GM21515 (cell line): ENCODE results near the gene S1PR4.
"Not testable (repeated sequence)": the region's sequence is repeated elsewhere in the genome, so short reads cannot be mapped to it uniquely, and the experiment has no call there.

ENCODE experiments used
- ATAC-seq: cut with Tn5 transposase; IDR thresholded peaks from one replicate; pipeline ENCODE4 v1.9.1; 2021; ENCODE audit not compliant: unreplicated experiment

S1PR4 gene

DNA sequence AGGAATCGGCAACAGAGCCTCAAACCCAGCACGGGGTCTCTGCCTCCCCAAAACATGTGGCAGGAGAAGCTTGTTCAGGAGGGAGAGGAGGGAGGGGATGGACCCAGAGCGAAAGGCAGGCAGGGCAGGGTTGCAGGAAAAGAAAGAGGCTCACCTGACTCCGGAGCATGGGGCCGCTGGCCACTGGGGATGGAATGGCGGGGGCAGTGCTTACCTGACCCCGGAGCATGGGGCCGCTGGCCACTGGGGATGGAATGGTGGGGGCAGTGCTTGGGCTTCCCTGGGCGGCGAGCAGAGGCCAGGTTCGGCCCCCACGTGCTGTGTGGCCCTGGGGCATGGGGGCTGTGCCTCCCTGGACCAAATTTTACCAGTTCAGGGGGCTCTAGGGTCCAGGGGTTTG is 32.6 kb downstream of the S1PR4 start:
- ATAC-seq = no peak

DNA sequence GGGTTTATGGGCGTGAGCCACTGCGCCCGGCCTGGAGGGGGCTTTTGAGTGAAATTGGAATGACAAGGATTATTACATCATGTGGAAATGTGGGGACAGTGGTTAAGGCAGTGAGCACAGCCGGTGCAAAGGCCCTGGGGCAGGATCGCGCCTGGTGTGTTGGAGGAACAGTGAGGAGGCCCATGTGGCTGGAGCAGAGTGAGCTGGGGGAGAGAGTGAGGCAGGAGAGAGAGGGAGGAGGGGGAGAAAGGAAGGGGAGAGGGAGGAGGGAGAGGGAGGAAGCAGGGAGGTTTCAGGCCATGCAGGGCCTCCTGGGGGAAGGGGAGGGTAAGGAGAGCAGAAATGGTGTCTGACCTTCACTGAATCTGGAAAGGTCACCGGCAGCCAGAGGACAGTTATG is 34.6 kb downstream of the S1PR4 start:
- ATAC-seq = no peak

DNA sequence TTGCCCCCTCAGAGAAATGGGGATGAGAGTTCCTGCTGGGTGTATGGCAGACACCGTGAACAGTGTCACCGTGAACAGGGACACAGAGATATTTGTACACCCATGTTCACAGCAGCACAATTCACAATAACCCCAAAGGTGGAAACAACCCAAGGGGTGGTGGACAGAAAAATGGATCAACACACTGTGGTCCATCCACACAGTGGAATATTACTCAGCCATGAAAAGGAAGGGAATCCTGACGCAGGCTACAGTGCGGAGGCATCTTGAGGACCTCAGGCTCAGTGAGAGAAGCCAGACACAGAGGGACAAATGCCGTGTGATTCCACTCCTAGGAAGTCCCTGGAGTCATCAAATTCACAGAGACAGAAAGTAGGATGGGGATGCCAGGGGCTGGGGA is 38.3 kb downstream of the S1PR4 start:
- no peak for ATAC-seq

DNA sequence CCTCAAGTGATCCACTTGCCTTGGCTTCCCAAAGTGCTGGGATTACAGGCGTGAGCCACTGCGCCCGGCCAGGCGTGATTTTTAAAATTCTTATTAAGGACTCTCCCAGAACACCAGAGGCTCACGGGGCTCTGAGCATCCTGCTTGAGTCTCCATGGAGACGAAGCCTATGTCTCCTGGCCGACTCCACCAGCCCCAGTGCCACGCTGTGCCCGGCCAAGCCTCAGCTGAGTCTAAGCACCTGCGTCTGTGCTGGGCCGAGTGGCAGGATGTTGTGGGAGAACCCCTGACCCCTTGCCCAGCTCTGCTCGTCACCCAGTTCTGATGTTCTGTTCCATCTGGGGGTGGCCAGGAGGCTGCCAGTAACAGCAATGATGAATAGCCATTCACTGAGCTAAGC is 42.0 kb downstream of the S1PR4 start:
- no peak for ATAC-seq

DNA sequence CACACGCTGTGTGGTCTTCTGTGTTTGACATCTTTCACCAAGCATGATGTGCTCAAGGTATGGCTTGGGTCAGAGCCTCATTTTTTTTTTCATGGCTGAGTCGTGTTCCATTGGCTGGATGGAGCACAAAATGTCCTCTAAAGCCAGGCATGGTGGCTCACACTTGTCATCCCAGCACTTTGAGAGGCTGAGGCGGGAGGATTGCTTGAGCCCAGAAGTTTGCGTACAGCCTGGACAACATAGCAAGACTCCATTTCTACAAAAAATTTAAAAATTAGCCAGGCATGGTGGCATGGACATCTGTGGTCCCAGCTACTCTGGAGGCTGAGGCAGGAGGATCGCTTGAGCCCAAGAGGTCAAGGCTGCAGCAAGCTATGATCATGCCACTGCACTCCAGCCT is 43.0 kb downstream of the S1PR4 start:
- ATAC-seq = not testable (repeated sequence)

DNA sequence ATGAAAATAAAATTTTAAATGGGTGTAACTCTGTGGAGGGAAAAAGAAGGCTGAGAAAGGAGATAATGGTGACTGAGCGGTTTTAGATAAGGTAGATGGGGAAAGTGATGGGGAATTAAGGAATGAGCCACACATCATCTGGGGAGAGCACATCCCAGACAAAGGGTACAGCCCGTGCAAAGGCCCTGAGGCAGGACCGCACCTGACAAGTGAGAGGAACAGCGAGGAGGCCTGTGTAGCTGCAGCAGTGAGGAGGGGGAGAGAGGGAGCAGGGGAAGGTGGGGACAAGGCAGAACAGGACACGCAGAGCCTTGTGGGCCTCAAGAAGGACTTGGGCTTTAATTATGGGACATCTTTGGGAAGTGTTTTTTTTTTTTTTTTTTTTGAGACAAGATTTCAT is 44.1 kb downstream of the S1PR4 start:
- ATAC-seq = no peak

DNA sequence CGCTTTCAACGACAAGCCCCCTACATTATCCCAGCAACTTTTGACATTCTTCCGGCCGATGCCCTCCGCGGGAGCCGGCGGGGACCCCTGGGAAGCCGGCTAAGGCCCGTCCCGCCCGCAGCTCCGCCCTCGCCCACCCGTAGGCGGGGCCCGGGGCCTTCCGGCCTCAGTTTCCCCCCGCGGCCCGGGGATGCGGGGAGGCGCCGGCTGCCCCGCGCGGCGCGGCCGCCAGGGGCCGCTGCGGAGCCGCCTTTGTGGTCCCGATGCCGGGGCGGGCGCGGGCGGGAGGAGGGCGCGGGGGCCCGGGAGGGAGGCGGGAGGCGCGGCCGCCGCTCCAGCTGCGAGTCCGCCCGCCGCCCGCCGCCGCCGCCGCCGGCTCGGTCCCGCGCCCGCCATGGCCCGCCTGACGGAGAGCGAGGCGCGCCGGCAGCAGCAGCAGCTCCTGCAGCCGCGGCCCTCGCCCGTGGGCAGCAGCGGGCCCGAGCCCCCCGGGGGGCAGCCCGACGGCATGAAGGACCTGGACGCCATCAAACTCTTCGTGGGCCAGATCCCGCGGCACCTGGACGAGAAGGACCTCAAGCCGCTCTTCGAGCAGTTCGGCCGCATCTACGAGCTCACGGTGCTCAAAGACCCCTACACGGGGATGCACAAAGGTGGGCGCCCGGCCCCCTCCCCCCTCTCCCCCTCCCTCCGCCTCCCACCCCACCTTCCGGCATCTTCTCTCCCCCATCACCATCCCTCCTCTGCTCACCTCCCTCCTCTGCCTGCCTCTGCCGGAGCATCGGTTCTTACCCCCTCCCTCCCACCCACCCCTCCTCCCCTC is 46.0 kb downstream of the S1PR4 start, which contains the start of gene CELF5:
Gene CELF5, plus strand, starts transcription at position 316 of the 823 bp plus-strand sequence. Its CDS starts 79 bp downstream, at position 395.
- ATAC-seq = no peak

DNA sequence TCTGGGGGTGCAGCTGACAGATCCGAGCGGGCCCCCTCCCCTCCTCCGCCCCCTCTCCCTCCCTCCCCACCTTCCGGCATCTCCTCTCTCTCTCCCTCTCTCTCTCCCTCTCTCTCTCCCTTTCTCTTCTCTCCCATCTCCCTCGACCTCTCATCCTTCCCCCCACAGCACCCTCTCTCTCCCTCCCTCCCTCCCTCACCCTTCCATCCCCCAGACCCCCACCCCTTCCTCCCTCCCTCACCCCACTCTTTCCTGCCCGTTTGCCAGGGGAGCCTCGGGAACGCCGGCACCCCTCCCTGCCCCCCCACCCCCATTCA is 46.6 kb downstream of the S1PR4 start:
- ATAC-seq = no peak

DNA sequence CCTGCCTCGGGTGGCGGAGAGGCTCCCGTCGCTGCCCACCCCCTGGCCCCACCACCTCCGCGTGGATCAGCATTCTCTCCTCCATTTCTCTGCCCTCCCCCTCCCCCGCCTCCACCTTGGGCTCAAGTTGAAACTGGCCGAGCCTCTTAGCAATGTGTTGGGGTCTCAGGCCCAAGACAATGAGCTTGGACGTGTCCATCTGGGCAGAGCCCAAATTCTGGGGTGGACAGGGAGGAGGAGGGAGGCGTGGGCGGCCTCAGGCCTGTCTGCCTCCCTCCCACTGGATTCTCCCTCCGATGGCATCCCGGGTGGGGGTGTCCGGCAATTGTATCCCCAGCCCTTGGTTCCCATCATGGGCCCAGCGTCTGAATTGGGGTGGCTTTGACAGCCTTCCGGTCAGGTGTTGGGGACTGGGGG is 47.1 kb downstream of the S1PR4 start:
- no peak for ATAC-seq

DNA sequence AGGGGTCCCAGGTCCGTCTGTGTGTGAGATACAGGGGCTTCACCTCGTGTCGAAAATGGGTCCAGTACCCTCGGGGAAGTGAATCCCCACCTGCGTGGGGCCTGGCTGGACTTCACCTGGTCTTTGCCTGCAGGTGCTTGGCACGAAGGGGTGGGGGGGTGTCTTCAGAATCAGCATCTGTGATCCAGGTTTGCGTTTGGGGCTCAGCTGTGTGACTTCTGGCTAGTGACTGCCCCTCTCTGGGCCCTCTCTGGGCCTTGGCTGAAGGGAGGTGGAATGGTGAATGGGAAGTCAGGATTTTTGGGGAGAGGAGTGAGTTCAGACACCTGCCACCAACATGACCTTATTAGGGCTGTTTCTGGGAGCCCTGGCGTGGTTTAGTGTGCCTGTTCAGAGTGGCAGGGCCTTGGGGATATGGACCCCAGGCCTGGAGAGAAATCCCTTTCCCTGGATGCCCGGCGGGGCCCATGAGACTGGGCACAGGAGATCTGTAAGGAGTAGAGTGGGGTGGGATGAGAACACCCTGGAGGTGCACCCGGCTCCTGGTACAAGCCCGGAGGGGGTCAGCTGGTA is 48.6 kb downstream of the S1PR4 start:
- ATAC-seq = no peak

DNA sequence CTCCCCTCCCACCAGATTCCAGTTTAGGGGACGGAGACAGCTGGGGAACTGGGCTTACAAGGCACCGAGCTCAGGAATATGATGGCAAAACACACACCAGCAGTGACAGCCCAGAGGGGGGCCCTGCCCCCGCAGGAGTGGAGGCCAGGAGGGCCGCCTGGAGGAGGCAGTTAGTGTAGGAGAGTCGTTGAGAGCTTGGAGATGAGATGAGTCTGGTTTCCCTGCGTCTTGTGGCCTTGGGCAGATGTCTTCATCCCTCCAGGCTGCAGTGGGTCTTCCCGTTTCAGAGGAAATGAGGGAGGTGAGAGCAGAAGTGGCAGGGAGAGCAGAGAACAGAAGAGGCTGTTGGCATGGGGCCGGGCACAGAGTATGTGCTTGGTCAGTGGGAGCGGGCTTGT is 50.8 kb downstream of the S1PR4 start:
- ATAC-seq = no peak
